ENCODE data around the gene ABRACL. TPM values are rescaled to one million over a fixed set of nuclear protein-coding genes. Genes with fewer than 3 reads are reported as not detected.

The ABRACL gene
- total and polyA plus RNA-seq, 2 experiments from 2014 or later, result 134 to 516 TPM

- ATAC-seq, result no peak
- H3K4me3 Mint-ChIP-seq, result no peak overlapping the region
- no peak overlapping the region for H3K4me3 ChIP-seq
- H3F3A ChIP-seq (replicated peaks; ENCODE audit: low read depth), result no peaks in the 10 kb centered on the region
- TF ChIP-seq ETS1 (IDR thresholded peaks at IDR 0.05) (no peak), EZH2 (IDR thresholded peaks at IDR 0.05; ENCODE audit: low read depth, unreplicated experiment) (no peak), REST (IDR thresholded peaks at IDR 0.05; ENCODE audit: unreplicated experiment) (no peak), CREB1 (CRISPR knock-in tag; IDR thresholded peaks at IDR 0.05; ENCODE audit: low read depth) (no peak), EZH2phosphoT487 (IDR thresholded peaks at IDR 0.05; ENCODE audit: unreplicated experiment) (no peak), ZNF462 (CRISPR knock-in tag; IDR thresholded peaks at IDR 0.05) (no peak), NANOG (IDR thresholded peaks at IDR 0.05; ENCODE audit: borderline replicate concordance) (no peak), ZNF114 (CRISPR knock-in tag; IDR thresholded peaks at IDR 0.05) (no peak), ZNF331 (CRISPR knock-in tag; IDR thresholded peaks at IDR 0.05; ENCODE audit: low read depth) (no peak), JUNB (IDR thresholded peaks at IDR 0.05; ENCODE audit: unreplicated experiment) (no peak), POLR2AphosphoS5 (IDR thresholded peaks at IDR 0.05; ENCODE audit: low read depth) (no peak), STAT1 (IDR thresholded peaks at IDR 0.05; ENCODE audit: unreplicated experiment) (no peak)
- TF ChIP-seq, protein P1, sequence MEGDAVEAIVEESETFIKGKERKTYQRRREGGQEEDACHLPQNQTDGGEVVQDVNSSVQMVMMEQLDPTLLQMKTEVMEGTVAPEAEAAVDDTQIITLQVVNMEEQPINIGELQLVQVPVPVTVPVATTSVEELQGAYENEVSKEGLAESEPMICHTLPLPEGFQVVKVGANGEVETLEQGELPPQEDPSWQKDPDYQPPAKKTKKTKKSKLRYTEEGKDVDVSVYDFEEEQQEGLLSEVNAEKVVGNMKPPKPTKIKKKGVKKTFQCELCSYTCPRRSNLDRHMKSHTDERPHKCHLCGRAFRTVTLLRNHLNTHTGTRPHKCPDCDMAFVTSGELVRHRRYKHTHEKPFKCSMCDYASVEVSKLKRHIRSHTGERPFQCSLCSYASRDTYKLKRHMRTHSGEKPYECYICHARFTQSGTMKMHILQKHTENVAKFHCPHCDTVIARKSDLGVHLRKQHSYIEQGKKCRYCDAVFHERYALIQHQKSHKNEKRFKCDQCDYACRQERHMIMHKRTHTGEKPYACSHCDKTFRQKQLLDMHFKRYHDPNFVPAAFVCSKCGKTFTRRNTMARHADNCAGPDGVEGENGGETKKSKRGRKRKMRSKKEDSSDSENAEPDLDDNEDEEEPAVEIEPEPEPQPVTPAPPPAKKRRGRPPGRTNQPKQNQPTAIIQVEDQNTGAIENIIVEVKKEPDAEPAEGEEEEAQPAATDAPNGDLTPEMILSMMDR (conservative IDR thresholded peaks at IDR 0.05; ENCODE audit: low read depth in 2 of 2), result no peak
- no peaks in the 10 kb centered on the region for H3K27me3 Mint-ChIP-seq (ENCODE audit: insufficient read depth, low read depth, poor library complexity)
- H3K36me3 Mint-ChIP-seq (ENCODE audit: low read depth), result no peaks in the 10 kb centered on the region
- no peak for DNase-seq (ENCODE audit: low spot score)
- no peaks in the 10 kb centered on the region for H4K20me1 ChIP-seq (replicated peaks; ENCODE audit: insufficient read depth)
- no peaks in the 10 kb centered on the region for H3K4me1 ChIP-seq (ENCODE audit: insufficient read depth)
- H3K79me2 ChIP-seq (replicated peaks; ENCODE audit: insufficient read depth), result no peaks in the 10 kb centered on the region
- H3K9me3 Mint-ChIP-seq, result no peaks in the 10 kb centered on the region
- H3K27ac ChIP-seq (ENCODE audit: low read depth), result no peak overlapping the region
- no peaks in the 10 kb centered on the region for H3K27me3 ChIP-seq (ENCODE audit: insufficient read depth)
- H3K36me3 ChIP-seq (ENCODE audit: insufficient read depth), result no peaks in the 10 kb centered on the region
- H3K27ac Mint-ChIP-seq, result no peak overlapping the region
- no peak overlapping the region for H2AFZ ChIP-seq
- H3K4me1 Mint-ChIP-seq, result no peaks in the 10 kb centered on the region
- no peak overlapping the region for H3K4me2 ChIP-seq
- no peaks in the 10 kb centered on the region for H3K9me2 ChIP-seq (ENCODE audit: insufficient read depth)
Observed at GRCh38 chr6:139051396-139052060, 23.0 kb downstream of the ABRACL start.

Measured in GM23338 (cell line).